HG03045 (cell line): Measurements from ENCODE around the gene MAPK10.

Experiments used
- ATAC-seq: cut with Tn5 transposase; IDR thresholded peaks from one replicate; pipeline ENCODE4 v1.9.1; 2021; ENCODE audit warnings: mild to moderate bottlenecking, moderate library complexity; ENCODE audit not compliant: unreplicated experiment

MAPK10 gene

GRCh38 chr4:86280246-86280645 is 79.6 kb downstream of the MAPK10 start:
- ATAC-seq, result no peak

GRCh38 chr4:86279293-86279960 is 80.4 kb downstream of the MAPK10 start:
- ATAC-seq, result no peak

- ATAC-seq, result no peak
Observed at GRCh38 chr4:86278126-86278525, 81.7 kb downstream of the MAPK10 start.

GRCh38 chr4:86274642-86275041 is 85.2 kb downstream of the MAPK10 start:
- ATAC-seq, result no peak

GRCh38 chr4:86272669-86273068 is 87.2 kb downstream of the MAPK10 start:
- no peak for ATAC-seq

- no peak for ATAC-seq
Observed at GRCh38 chr4:86271057-86271456, 88.8 kb downstream of the MAPK10 start.

- no peak for ATAC-seq
Observed at GRCh38 chr4:86269354-86269753, 90.5 kb downstream of the MAPK10 start.

- ATAC-seq, result no peak
Observed at GRCh38 chr4:86264241-86264640, 95.6 kb downstream of the MAPK10 start.

GRCh38 chr4:86261636-86262035 is 98.2 kb downstream of the MAPK10 start:
- ATAC-seq, result no peak

GRCh38 chr4:86256086-86256485 is 103.8 kb downstream of the MAPK10 start:
- no peak for ATAC-seq

GRCh38 chr4:86250619-86251018 is 109.2 kb downstream of the MAPK10 start:
- ATAC-seq, result no peak

- ATAC-seq, result no peak
Observed at GRCh38 chr4:86250006-86250405, 109.8 kb downstream of the MAPK10 start.

GRCh38 chr4:86249074-86249473 is 110.8 kb downstream of the MAPK10 start:
- no peak for ATAC-seq

GRCh38 chr4:86247906-86248305 is 111.9 kb downstream of the MAPK10 start:
- no peak for ATAC-seq

- ATAC-seq, result no peak
Observed at GRCh38 chr4:86247320-86247719, 112.5 kb downstream of the MAPK10 start.

GRCh38 chr4:86243750-86244149 is 116.1 kb downstream of the MAPK10 start:
- no peak for ATAC-seq

- no peak for ATAC-seq
Observed at GRCh38 chr4:86242677-86243076, 117.2 kb downstream of the MAPK10 start.

GRCh38 chr4:86235549-86235948 is 124.3 kb downstream of the MAPK10 start:
- ATAC-seq, result no peak

GRCh38 chr4:86233681-86234080 is 126.2 kb downstream of the MAPK10 start:
- ATAC-seq, result no peak

- no peak for ATAC-seq
Observed at GRCh38 chr4:86233090-86233489, 126.8 kb downstream of the MAPK10 start.

GRCh38 chr4:86223472-86223871 is 136.4 kb downstream of the MAPK10 start:
- no peak for ATAC-seq

- no peak for ATAC-seq
Observed at GRCh38 chr4:86221002-86221401, 138.9 kb downstream of the MAPK10 start.

GRCh38 chr4:86220121-86220520 is 139.7 kb downstream of the MAPK10 start:
- ATAC-seq, result no peak
